ENCODE results near the gene GBX2.
"Not testable (repeated sequence)": the region's sequence is repeated elsewhere in the genome, so short reads cannot be mapped to it uniquely, and the experiment has no call there.

The GBX2 gene

DNA sequence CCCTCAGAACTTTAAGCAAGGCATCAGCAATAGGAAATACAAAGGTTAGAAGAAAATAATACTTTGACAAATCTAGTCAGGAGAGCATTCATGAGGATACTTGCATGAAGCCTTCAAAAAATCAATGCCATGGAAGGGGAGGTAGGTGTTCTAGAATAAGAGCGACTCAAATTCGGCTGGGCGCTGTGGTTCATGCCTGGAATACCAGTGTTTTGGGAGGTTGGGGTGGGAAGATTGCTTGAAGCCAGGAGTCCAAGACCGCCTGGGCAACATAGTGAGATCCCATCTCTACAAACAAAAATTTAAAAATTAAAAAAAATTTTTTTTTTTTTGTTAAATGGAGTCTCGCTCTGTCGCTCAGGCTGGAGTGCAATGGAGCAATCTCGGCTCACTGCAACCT is 21.8 kb downstream of the GBX2 start:
- TF ChIP-seq, protein P1, sequence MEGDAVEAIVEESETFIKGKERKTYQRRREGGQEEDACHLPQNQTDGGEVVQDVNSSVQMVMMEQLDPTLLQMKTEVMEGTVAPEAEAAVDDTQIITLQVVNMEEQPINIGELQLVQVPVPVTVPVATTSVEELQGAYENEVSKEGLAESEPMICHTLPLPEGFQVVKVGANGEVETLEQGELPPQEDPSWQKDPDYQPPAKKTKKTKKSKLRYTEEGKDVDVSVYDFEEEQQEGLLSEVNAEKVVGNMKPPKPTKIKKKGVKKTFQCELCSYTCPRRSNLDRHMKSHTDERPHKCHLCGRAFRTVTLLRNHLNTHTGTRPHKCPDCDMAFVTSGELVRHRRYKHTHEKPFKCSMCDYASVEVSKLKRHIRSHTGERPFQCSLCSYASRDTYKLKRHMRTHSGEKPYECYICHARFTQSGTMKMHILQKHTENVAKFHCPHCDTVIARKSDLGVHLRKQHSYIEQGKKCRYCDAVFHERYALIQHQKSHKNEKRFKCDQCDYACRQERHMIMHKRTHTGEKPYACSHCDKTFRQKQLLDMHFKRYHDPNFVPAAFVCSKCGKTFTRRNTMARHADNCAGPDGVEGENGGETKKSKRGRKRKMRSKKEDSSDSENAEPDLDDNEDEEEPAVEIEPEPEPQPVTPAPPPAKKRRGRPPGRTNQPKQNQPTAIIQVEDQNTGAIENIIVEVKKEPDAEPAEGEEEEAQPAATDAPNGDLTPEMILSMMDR (IDR thresholded peaks at IDR 0.05; ENCODE audit: control extremely low read depth, extremely low read depth, low read depth, missing control alignments), result no peak
- no peak for DNase-seq (ENCODE audit: extremely low spot score)
- POLR2A ChIA-PET, result no interaction called here
- CTCF ChIA-PET, result no interaction called here

DNA sequence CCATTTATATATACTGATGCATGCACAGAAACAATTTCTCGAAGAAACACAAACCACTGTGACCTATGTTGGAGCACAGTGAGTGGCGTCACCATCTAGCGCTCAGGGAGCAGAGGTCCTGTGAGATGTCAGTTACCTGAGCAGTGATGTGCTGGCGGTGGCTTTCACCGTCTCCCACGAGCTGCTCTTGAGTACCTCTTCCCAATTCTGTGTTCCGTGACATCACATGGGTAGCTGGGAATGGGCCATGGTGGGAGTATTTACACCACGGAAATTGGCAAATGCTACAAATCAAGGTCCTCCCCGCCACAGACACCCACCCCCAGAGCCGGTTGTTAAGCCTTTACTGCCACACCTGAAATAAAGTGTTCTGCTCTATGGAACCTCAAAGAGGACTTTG is 24.4 kb downstream of the GBX2 start:
- ChIA-PET POLR2A (no interaction called here), CTCF (no interaction called here)
- TF ChIP-seq, protein P1 (IDR thresholded peaks at IDR 0.05; ENCODE audit: control extremely low read depth, extremely low read depth, low read depth, missing control alignments), result no peak
- no peak for DNase-seq (ENCODE audit: extremely low spot score)

DNA sequence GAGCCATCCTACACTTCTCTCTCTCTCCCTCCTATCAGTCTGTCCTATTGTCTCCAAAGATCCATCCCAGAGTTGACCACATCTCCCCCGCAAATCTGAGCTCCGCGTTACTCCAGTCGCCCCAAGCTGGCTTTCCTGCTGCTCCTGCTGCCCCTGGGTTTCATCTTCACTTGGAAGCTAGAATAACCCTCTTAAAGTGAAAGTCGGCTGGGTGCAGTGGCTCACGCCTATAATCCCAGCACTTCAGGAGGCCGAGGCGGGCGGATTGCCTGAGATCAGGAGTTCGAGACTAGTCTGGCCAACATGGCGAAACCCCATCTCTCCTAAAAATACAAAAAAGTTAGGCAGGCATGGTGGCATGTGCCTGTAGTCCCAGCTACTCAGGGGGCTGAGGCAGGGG is 26.6 kb downstream of the GBX2 start:
- DNase-seq (ENCODE audit: extremely low spot score); POLR2A ChIA-PET: not testable (repeated sequence)
- CTCF ChIA-PET, result interaction anchor here (1.5 kb wide), 1 partner anchor 11 kb away, joined by 3 read pairs; no protein-coding TSS in a partner anchor

DNA sequence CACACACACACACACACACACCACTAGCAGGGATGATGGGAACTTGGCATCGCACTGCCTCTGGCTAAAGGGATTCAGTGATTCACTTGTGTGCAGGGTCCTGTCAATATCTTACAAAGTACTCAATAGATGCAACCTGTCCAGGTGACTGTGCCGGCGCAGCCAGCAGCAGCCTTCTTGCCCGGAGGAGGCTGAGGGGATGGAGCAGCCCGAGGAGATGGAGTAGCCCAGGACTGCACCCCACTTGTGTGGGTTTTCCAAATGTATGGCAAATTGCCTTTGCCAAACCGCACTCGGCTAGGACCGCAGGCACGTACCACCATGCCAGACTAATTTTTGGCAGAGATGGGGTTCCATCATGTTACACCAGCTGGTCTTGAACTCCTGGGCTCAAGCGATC is 31.1 kb downstream of the GBX2 start:
- ChIA-PET CTCF (no interaction called here), POLR2A (interaction anchor here (0.8 kb wide), 1 partner anchor 86 kb away, joined by 3 read pairs; no protein-coding TSS in a partner anchor)
- DNase-seq (ENCODE audit: extremely low spot score), result no peak
- TF ChIP-seq, protein P1 (IDR thresholded peaks at IDR 0.05; ENCODE audit: control extremely low read depth, extremely low read depth, low read depth, missing control alignments), result no peak

DNA sequence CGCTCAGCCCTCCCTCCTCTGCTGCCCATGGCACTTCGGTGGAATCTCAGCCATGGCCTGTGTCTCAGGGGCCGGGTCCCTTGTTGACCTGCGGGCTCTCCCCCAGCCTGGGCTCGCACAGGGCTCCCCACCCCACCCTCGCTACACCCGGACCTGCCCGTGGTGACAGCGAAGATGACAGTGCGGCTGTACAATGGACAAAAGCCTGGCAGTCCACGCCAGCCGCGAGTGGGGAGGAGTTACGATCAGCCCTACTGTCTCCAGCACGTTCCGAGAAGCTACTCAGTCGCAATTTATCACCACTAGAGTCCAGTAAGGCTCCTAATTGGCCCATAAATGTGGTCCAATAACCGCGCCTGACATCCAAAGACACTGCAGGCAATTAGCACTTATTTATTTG is 31.6 kb downstream of the GBX2 start:
- TF ChIP-seq, protein P1 (IDR thresholded peaks at IDR 0.05; ENCODE audit: control extremely low read depth, extremely low read depth, low read depth, missing control alignments), result no peak
- ChIA-PET POLR2A (no interaction called here), CTCF (interaction anchor here (0.7 kb wide), 1 partner anchor 14 kb away, joined by 3 read pairs; no protein-coding TSS in a partner anchor)
- no peak for DNase-seq (ENCODE audit: extremely low spot score)

DNA sequence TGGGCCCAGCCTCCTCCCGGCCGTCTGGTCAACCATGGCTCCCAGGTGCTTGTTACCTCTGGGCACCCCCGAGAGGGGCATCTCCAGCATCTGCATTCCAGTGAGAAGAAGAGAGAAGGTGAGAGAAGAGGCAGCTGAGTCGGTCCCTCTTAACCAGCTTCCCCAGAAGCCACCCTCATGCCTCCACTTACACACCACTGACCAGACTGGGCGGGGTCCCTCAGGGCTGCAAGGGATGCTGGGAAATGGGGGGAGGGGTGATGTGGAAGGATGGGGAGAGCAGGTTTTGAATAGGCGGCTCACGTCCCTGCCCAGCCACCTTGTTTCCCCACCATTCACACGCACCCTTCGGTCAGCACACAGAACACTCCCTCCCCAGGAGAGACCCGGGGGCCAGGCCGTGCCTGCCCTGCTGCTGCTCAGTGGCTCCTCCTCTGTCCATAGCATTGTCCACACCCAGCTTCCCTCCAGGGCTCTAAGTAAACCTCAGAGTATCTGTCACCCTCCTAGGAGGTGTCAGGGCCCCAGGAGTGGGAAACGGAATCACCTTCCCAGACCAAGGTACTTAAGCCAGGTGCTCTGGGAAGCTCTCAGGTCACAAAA is 34.7 kb downstream of the GBX2 start:
- ChIA-PET CTCF (no interaction called here), POLR2A (no interaction called here)
- TF ChIP-seq, protein P1 (IDR thresholded peaks at IDR 0.05; ENCODE audit: control extremely low read depth, extremely low read depth, low read depth, missing control alignments), result no peak
- no peak for DNase-seq (ENCODE audit: extremely low spot score)

DNA sequence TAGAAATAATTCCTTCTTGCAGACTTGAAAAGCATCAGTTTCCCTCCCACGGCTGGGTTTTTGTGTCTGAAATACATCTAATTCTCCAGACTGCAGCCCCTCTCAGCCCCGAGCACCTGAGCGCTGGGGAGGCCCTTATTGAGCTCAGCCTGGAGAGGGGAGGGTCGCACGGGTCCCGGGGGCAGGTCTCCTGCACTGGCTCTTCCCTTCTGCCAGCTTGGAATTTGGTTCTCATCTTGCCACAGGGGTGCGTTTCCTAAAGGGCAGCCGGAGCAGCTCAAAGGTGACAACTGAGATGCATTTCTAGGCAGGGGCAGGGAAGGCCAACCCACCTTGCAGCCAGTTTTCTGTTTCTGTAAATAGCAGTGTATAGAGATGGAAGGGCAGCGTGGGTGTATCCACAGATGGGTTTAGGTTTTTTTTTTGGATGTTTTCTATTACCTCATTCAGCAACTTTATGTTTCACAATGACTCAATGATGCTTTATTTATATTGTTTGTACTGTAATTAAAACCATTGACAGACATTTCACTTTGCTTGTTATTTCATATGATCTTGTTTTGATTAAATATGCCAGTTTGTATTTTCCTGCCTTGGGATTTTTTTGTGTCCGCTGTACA is 37.0 kb downstream of the GBX2 start:
- CTCF ChIA-PET, result interaction anchor here (1.2 kb wide), 1 partner anchor 10 kb away, joined by 3 read pairs; no protein-coding TSS in a partner anchor
- DNase-seq (ENCODE audit: extremely low spot score), result peak; percentile 61
- POLR2A ChIA-PET, result no interaction called here
- TF ChIP-seq, protein P1 (IDR thresholded peaks at IDR 0.05; ENCODE audit: control extremely low read depth, extremely low read depth, low read depth, missing control alignments), result no peak
